ENCODE measurements around the gene HLCS. TPM values are rescaled to one million over a fixed set of nuclear protein-coding genes. Genes with fewer than 3 reads are reported as not detected.

HLCS gene
- total RNA-seq, 6 experiments from 2014 or later, result 12.6 to 19.1 (median 16.0) TPM

- H3K27me3 ChIP-seq, result no peaks in the 10 kb centered on the region
- no peak overlapping the region for H3K4me3 ChIP-seq
- H3K36me3 ChIP-seq, result no peaks in the 10 kb centered on the region
- no peak for TF ChIP-seq CTCF (IDR thresholded peaks at IDR 0.05)
- TF ChIP-seq POLR2A (IDR thresholded peaks at IDR 0.05), result no peak
- no peaks in the 10 kb centered on the region for H3K4me1 ChIP-seq
- no peaks in the 10 kb centered on the region for H3K9me3 ChIP-seq
- 82% methylated on average over 3 of the region's 3 CpGs for WGBS (ENCODE audit: insufficient coverage, low coverage, low lambda C conversion rate, missing lambda C conversion rate)
- intact Hi-C loops (cut with DNase I), result no loop called here
- no peak overlapping the region for H3K27ac ChIP-seq
- ATAC-seq (no peak), DNase-seq (no peak)
These were observed 126.7 kb downstream of the HLCS start for GRCh38 chr21:36839735-36840134.

GRCh38 chr21:36839123-36839522 is 127.3 kb downstream of the HLCS start:
- intact Hi-C loops (cut with DNase I), result no loop called here
- TF ChIP-seq POLR2A (IDR thresholded peaks at IDR 0.05), result no peak
- TF ChIP-seq CTCF (IDR thresholded peaks at IDR 0.05), result no peak
- no peaks in the 10 kb centered on the region for H3K27me3 ChIP-seq
- no peaks in the 10 kb centered on the region for H3K36me3 ChIP-seq
- no peak for DNase-seq
- H3K4me3 ChIP-seq, result no peak overlapping the region
- no peak overlapping the region for H3K27ac ChIP-seq
- no peaks in the 10 kb centered on the region for H3K9me3 ChIP-seq
- peak; percentile 46 to 88 (median 66) for ATAC-seq
- 47% methylated on average over 6 of the region's 6 CpGs for WGBS (ENCODE audit: insufficient coverage, low coverage, low lambda C conversion rate, missing lambda C conversion rate)
- H3K4me1 ChIP-seq, result no peaks in the 10 kb centered on the region

- no peaks in the 10 kb centered on the region for H3K36me3 ChIP-seq
- no CpG with 5 or more reads among the region's 1 CpG for WGBS (ENCODE audit: insufficient coverage, low coverage, low lambda C conversion rate, missing lambda C conversion rate)
- no peak for DNase-seq
- no peak for TF ChIP-seq CTCF (IDR thresholded peaks at IDR 0.05)
- TF ChIP-seq POLR2A (IDR thresholded peaks at IDR 0.05), result no peak
- no peak overlapping the region for H3K4me3 ChIP-seq
- intact Hi-C loops (cut with DNase I), result no loop called here
- H3K4me1 ChIP-seq, result no peaks in the 10 kb centered on the region
- no peak overlapping the region for H3K27ac ChIP-seq
- ATAC-seq, result peak in 1 of 4 donors; percentile 22
- no peaks in the 10 kb centered on the region for H3K9me3 ChIP-seq
- H3K27me3 ChIP-seq, result no peaks in the 10 kb centered on the region
These were observed 131.1 kb downstream of the HLCS start for GRCh38 chr21:36835383-36835795.

GRCh38 chr21:36834192-36834591 is 132.3 kb downstream of the HLCS start:
- TF ChIP-seq POLR2A (IDR thresholded peaks at IDR 0.05) (no peak), CTCF (IDR thresholded peaks at IDR 0.05) (no peak)
- H3K9me3 ChIP-seq, result no peaks in the 10 kb centered on the region
- ATAC-seq (no peak), DNase-seq (no peak)
- no CpG with 5 or more reads among the region's 4 CpGs for WGBS (ENCODE audit: insufficient coverage, low coverage, low lambda C conversion rate, missing lambda C conversion rate)
- H3K4me1 ChIP-seq, result no peaks in the 10 kb centered on the region
- intact Hi-C loops (cut with DNase I), result no loop called here
- no peak overlapping the region for H3K4me3 ChIP-seq
- no peak overlapping the region for H3K27ac ChIP-seq
- H3K27me3 ChIP-seq, result no peaks in the 10 kb centered on the region
- no peaks in the 10 kb centered on the region for H3K36me3 ChIP-seq

- ATAC-seq (no peak), DNase-seq (no peak)
- H3K4me3 ChIP-seq, result no peak overlapping the region
- 88% methylated on average over 4 of the region's 8 CpGs for WGBS (ENCODE audit: insufficient coverage, low coverage, low lambda C conversion rate, missing lambda C conversion rate)
- intact Hi-C loops (cut with DNase I), result no loop called here
- H3K9me3 ChIP-seq, result no peaks in the 10 kb centered on the region
- TF ChIP-seq POLR2A (IDR thresholded peaks at IDR 0.05) (no peak), CTCF (IDR thresholded peaks at IDR 0.05) (no peak)
- H3K36me3 ChIP-seq, result no peaks in the 10 kb centered on the region
- H3K4me1 ChIP-seq, result no peaks in the 10 kb centered on the region
- no peak overlapping the region for H3K27ac ChIP-seq
- no peaks in the 10 kb centered on the region for H3K27me3 ChIP-seq
These were observed 136.4 kb downstream of the HLCS start for GRCh38 chr21:36830100-36830499.

Measured in right lobe of liver (tissue), 6 donors.